Activated T-helper 1 cell treated with Interleukin-2 at 50 U/mL for 16 hours (primary cell): ENCODE data around the gene MRPL38.

Experiments used
- DNase-seq: peaks from one replicate; pipeline ENCODE4 v3.0.0-alpha.2; 2020; ENCODE audit warnings: low read depth

MRPL38 gene

DNA sequence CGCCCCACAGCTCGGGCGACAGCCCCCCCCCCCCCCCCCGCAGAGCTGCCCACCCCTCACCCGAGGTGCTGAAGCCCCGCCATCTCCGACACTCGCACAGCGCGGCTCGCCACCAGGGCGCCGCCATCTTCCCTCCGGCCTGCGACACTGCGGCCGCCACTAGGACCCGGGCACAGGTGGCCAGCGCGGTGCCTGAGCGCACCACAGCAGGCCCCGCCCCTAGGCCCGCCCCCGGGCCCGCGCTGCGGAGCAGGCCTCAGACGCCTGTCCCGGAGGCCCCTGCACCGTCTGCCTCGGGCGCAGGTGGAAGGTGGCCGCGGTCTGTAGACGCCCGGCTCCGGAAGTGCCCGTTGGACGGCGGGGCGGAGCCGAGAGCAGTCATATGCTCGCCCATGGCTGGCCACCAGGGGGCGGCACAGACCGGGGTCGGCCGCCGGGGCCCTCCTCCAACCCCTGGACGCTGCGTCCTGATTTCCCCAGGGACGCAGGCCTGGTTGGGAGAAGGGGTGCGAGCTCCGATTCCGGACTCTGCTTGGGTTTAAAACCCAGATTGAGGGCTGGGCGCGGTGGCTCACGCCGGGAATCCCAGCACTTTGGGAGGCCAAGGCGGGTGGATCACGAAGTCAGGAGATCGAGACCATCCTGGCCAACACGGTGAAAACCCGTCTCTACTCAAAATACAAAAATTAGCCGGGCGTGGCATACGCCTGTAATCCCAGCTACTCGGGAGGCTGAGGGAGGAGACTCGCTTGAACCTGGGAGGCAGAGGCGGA is at the start of gene MRPL38:
Gene MRPL38, minus strand, starts transcription at position 136 of the 773 bp plus-strand sequence. Its CDS starts 9 bp downstream, at position 127.
- peak; percentile 94 for DNase-seq

DNA sequence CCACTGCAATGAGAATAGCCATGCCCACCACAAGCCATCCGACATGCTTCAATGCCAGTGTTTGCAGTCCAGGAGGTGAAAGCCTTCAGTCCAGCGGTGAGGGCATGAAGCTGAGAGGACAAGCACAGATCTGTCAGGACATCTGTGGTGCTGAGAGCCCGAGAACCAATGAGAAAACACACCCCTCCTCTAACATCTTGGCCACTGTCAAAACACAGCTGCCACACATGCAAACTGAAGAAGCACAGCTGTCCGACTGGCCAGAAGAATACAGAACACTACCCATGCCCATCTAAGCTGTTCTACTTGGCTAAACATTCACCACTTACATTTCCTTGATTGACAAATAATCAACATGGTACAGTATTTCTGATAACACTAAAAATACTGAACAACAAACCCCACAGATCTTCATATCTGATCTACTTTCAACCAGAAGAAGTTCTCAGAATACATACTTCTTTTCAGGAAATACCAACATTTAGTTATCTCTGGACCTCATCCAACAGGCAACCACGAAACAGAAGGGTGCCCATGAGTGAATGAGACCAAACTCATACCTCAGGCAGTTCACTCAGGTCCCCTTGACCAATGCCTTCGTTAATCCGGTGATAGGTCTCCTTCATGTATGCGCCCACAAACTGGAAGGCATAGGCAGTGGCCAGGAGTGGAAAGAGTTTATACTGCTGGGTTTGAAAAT is 46.3 kb upstream of the MRPL38 start:
- DNase-seq: no peak

DNA sequence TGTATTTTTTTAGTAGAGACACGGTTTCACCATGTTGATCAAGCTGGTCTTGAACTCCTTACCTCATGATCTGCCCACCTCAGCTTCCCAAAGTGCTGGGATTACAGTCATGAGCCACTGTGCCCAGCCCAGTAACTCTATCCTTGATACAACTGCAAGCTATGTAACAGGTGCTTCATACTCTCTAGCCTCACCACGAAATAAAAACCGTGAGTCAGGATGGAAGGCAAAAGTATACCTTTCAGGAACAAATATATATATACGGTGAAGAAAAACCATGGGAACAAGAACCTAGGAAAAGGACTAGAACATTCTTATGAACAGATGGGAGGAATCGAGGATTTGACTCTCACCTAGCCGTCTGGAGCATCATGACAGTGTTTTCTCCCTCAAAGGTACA is 45.7 kb upstream of the MRPL38 start:
- DNase-seq: no peak

DNA sequence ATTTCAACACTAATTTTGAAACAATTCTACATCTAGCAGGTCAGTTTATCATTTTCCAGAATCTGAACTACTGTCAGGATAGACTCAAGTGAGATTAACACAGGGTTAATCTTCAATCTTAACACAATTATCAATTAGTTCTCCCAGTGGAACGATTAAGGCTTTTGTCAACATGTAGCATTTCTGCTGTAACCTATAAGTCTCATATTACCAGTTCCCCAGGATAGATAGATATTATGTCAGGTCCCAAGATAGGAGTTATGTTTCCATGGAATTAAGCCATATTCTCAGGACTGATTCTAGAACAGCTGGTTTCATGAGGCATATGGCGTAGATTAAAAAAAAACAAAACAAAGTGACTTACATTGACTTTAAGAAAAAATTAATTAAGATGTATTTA is 40.5 kb upstream of the MRPL38 start:
- DNase-seq: no peak

DNA sequence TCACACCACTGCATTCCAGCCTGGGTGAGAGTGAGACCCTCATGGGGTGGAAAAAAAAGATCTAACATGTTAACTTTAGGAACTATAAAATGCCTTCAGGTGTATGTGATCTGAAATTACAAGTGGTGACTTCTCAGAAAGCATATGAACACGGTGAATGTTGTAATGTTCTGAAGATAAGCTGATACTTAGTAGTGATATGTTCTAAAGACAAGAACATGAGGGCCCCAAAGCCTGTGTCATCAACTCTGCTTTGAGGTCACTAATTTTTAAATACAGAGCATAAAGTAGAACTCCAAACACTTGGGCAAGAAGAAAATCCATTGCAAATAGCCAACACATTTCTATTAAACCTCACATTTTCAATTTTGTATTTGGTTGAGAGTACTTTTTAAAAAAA is 38.8 kb upstream of the MRPL38 start:
- no peak for DNase-seq

DNA sequence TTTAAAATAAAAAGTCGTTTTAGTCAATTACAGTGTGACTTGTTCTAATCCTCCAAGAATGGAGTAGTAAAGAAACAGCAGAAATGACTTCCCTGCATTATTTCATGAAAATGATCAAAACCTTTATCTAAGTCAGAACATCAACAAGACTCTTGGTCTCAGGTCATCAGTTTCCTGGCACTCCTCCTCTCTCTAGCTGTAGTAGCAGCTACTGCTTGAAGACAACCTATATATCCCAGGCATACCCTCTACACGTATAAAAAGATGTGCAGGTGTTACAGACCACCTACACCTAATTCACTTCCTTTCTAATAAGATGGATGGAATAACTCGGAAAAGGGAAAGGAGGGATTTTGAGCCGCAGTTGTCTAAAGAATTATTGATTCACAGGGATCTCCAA is 37.8 kb upstream of the MRPL38 start:
- DNase-seq: no peak

DNA sequence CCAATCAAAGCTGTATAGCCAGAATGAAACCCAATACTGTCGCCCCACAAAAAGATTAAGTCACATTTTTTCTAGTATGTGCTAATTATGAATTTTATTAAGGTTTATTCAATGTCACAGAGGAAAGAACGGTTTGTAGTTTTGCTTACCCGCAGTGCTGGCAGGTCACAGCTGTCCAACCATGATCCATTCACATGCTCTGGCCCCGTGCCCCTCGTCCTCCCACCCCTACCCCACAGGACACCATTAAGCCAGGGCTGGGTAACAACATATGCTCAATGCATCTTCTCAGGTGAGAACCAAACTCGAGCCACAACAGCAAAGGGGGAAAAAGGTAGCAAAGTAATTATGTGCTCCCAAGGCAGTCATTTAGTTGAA is 36.7 kb upstream of the MRPL38 start:
- DNase-seq: no peak

DNA sequence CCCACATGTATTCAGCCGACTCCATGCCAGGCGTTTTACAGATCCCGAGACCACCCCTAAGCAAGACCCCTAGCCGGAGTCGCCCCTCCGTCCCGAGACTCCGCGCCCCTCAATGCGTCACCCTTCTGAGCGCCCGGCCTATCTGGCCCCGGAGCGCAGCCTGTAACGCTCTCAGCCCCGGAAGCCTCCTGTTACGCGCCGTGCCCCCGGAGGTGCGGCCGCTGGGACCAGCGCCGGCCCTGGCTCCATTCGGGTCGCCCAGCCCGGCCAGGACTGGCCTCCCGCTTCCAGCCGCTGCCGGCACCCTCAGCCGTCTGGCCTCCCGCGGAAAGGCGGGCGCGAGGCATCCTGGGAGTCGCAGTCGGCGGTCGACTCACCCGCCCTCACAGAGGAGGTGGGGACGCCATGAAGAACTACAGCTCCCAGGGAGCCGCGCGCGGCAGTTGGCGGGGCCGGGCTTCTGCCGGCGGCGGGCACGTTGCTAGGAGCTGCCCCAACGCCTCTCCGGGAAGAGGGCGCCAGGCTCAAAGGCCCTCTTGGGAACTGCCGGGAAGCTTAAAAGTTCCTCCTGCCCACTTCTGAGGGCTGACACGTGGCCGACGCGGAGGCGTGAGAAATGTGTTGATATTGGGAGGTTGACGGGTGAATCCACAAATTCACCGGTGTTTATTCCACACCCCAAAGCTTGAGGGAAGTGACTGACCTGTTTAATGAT is 36.2 kb upstream of the MRPL38 start, which contains the start of gene FBF1:
Gene FBF1, minus strand, starts transcription at position 316 of the 715 bp plus-strand sequence. CDS start 2,893 bp downstream, outside the sequence.
- DNase-seq: peak; percentile 80

DNA sequence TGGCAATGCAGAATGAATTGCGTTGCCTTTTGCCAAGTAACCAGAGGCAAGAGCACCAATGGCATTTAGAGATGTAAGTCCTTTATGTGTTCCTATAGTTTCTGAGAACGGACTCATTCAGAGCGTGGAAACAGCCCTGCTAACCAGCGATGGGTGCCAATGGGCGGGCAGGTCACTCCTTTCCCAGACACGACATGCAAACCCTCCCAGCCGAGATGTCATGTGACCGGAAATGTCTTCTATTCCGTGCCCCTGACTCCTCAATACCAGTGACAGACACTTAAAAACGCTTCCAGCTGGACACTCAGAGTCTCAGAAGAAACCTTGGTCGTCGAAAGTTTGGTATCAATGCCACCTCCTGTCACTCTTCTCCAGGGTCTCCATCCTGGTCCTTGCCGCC is 33.0 kb upstream of the MRPL38 start:
- no peak for DNase-seq

DNA sequence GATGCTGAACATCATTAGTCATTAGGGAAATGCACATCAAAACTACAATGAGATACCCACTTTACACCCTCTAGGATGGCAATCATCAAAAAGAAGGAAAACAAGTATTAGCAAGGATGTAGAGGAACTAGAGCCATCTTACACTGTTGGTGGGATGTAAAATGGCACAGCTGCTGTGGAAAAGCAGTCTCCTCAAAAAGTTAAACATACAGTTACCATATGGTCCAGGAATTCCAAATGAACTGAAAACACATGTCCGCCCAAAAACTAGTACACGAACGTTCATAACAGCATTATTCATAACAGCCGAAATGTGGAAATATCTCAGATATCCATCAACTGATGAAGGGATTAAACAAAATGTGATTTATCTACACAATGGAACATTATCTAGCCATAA is 29.1 kb upstream of the MRPL38 start:
- no peak for DNase-seq

DNA sequence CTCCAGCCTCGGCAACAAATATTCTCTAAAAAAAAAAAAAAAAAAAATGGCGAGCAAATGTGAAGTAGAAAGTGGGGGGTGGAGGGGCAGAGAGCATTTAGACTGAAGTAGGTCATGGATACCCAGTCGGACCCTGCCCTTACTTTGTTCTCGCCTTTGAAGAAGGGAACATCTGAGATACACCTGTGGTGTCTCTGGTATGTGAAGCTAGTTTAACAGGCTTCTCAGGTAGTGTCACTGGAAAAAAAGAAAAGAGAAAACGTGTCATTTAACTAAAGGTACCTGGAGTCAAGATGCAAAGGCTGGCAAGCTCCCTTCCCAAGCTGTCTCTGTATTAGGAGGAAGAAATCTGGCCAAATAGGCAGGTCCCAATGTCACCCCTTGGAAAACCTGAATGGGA is 28.2 kb upstream of the MRPL38 start:
- no peak for DNase-seq

DNA sequence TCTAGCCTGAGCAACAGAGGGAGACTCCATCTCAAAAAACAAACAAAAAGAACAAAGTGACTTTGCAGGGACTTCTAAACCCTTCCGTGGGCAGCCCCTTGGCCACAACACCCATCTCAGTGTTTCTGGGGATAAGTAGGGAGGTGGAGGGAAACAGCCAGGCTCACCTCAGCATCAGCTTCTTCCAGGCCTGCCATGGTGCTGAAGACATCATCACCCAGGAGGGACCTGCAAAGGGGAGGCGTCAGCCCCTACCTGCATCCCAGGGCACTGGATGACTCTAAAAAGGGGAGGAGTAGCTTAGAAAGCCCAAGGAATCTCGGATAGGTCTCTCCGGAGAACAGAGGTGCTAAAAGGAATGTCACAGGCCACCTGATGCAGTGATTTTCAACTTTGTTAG is 26.4 kb upstream of the MRPL38 start:
- no peak for DNase-seq

DNA sequence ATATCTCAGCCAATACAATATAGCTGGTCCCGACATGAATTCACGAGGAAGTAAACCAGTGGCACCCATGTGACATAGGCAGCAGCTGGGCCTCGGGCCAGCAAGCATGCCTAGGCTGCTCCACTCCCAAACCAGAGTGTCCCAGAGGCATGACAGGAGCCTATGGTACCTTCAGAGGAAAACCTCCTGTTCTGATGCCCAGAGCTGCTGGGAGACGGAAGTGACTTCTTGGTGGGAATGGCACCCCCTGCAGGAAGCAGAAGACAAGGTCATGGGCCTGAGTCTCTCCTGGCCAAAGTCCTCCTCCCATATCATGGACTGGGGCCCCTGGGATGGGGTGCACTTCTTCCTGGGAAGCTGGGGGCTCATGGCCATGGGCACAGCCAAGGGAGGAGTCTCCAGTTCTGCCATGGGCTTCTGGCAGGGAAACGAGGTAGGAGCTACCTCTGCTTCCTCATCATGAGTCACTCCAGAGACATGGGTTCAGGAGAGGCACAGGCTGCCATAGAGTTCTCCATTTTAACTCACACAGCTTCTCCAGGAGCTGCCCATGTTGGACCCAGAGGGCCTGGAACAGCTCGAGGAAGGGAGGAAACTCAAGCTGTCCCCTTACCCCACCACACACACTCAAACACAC is 22.7 kb upstream of the MRPL38 start:
- no peak for DNase-seq

DNA sequence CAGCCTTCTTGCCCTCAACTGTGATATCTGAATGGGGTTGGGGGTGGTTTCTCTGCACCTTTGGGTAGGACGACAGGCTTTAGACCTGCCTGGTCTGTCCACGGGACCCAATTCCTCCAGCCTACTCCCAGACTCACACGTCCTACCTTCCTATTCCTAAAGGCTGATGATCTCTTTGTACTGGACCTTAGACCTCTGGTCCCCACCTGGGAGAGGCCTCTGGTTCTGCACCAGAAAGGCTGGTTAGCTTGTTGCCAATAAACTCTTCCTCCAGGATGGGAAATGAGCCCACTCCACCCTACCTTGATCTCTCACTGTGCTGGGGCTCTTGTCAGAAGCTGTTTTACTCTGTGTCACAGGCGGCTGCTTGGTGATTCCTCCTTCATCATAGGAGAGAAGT is 21.8 kb upstream of the MRPL38 start:
- DNase-seq: no peak

DNA sequence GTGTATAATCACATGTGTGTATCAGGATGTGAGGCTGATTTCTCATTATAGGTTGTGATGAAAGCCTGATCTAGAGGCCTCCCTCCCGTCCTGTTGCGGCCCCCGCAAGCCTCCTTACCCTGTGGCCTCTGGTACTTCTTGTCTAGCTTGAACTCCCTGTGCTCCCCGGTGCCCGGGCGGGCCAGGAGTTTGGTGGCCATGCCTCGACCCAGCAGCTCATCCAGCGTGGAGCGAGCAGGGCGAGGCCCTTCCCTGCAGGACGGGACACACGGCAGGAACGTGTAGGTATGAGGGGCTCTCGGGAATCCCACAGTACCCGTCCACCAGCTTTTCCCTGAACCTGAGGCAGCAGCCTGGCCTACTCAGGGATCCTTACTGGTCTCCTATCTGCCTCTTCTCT is 21.2 kb upstream of the MRPL38 start:
- no peak for DNase-seq

DNA sequence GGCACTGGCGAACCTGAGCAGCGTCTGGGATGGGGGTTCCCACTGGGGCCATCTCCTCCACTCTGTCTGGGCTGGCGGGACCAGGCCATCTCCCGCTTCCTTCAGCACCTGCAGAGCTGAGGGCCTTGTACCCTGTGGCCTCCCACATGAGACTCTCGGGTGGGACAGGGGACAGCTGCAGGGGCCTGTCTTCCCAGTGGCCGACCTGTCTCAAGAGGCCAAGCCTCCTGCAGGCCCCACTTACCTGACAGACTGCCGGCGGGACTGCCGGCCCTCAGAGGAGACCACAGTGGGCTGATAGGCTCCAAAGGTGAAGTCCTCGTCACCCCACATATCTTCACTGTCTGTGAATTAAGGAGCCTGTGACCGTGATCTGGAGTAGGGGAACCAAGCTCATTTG is 20.4 kb upstream of the MRPL38 start:
- no peak for DNase-seq

DNA sequence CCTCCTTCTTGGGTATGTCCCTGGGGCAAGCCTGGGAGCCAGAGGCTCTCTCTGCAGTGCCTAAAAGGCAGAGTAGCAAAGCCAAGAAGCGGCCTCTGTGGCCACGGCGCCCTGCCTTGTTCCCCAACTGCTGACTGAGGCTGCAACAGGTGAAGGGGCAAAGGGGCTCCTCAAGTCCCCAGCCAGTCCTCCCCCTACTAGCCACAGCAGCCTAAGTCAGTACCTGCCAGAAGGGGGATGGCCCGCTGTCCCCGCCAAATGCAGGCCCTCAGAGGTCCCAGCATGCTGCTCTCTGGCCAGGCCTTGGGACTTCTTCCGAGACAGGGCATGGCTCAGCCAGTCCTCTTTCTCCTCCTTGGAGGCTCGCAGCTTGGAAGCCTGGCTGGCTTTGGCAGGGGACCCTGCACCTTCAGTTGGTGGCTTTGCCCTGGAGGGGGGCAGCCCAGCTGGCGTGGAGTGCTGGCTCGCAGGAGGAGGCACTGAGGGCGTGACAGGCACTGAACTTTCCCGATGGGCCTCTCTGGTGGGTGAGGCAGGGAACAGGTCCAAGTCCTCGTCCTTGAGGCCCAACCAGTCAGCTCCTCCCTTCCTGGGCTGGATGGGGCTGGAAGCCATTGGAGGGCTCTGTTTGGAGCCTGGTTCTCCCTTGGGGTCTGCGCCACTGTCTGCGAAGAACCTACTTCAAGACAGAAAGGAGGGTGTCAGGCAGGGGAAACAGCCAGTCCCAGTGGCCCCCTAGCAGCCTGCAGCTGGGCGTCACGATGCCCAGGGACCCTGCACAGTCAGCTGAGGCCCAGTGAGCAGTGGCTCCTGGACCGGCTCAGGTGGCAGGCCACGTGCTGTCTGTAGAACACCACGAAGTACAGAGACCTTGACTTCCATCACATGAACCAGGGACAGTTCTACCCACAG is 18.5 kb upstream of the MRPL38 start:
- DNase-seq: no peak

DNA sequence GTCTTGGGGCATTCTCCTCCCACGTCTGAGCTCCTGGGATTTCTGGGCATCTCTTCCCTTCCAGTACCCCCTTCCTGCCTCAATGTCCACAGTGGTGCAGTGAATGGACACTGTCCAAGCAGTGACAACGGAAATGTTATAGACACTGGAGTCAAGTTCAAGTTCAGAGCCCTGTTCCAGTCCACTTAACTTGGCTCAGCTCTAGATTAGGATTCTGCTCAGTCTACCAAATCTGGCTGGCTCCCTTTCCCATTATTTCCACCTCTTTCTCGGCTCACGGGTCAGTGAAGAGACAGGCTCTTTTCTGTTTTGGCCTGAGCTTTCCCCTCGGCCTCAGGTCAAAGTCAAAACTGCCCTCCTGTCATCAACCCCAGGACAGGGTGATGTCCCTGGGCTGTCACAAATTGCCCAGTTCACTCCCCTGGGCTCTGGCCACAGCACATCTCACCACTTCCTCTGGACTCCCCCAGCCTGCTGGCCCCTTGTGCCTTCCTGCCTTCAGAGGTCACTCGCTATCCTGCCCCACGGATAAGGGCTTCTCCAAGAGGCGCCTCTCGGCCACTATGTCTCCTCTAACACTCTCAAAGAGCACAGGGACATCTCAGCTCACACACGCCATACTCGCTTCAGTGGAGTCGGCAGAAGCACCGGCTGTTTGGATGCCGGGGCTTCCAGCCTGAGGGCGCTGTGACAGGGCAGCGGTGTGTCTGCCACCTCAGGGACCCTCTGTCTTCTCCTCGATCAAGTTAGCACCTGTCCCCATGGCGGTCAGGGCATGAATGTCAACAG is 17.7 kb upstream of the MRPL38 start:
- no peak for DNase-seq

DNA sequence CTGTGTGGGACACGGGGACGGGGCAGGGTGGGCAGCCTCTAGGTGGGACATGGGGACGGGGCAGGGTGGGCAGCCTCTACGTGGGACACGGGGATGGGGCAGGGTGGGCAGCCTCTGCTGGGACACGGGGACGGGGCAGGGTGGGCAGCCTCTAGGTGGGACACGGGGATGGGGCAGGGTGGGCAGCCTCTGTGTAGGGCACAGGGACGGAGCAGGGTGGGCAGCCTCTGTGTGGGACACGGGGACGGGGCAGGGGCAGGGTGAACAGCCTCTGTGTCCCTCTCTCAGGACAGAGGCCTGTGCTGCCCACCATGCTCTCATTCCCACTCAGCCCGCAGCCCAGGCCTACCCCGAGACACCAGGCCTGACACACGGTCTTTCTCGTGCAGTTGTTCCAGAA is 16.9 kb upstream of the MRPL38 start:
- no peak for DNase-seq

DNA sequence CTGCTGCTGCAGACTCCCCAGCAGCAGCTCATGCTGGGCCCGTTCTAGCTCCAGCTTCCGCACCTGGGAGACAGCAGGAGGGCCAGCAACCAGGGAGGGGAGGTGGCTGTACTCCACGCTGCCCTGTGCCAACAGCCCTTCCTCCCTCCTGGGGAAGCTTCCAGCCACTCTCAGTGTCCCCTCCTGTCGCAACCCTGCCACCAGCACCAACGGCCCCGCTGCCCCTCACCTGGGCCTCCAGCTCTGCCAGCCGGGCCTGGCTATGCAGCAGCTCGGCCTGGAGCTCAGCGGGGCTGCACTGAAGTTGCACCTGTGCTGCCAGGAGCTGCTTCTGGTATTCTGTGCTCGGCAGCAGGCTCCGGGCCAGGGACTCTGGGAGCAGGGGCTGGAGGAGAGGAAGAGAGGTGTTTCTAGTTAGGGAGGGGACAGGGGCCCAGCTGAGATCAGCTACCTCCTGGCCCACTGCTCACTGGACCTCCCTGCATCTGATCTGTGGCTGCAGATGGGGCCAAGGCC is 15.4 kb upstream of the MRPL38 start:
- no peak for DNase-seq
